ENCODE results near the gene SRF.
"Not testable (repeated sequence)": the region's sequence is repeated elsewhere in the genome, so short reads cannot be mapped to it uniquely, and the experiment has no call there.

Gene SRF

GRCh38 chr6:43127180-43127579, 43.9 kb upstream of the SRF start:
- no peak overlapping the region for H3K4me3 ChIP-seq (ENCODE audit: control insufficient read depth, low read depth, low read length)
- no peak for DNase-seq (ENCODE audit: low read depth)
- no peak for TF ChIP-seq CTCF (conservative IDR thresholded peaks at IDR 0.05; ENCODE audit: control insufficient read depth, insufficient read depth, low read depth, low read length)

GRCh38 chr6:43127877-43128276, 43.2 kb upstream of the SRF start:
- TF ChIP-seq CTCF (conservative IDR thresholded peaks at IDR 0.05; ENCODE audit: control insufficient read depth, insufficient read depth, low read depth, low read length) = no peak
- peak; percentile 68 for DNase-seq (ENCODE audit: low read depth)
- H3K4me3 ChIP-seq (ENCODE audit: control insufficient read depth, low read depth, low read length) = no peak overlapping the region

- no peak for TF ChIP-seq CTCF (conservative IDR thresholded peaks at IDR 0.05; ENCODE audit: control insufficient read depth, insufficient read depth, low read depth, low read length)
Observed at GRCh38 chr6:43128926-43129325, 42.1 kb upstream of the SRF start.

GRCh38 chr6:43129434-43130194, 41.5 kb upstream of the SRF start:
- DNase-seq (ENCODE audit: low read depth) = peak; percentile 47
- H3K4me3 ChIP-seq (ENCODE audit: control insufficient read depth, low read depth, low read length) = no peak overlapping the region
- TF ChIP-seq CTCF (conservative IDR thresholded peaks at IDR 0.05; ENCODE audit: control insufficient read depth, insufficient read depth, low read depth, low read length) = peak; percentile 75

More at GRCh38 chr6:43128926-43129325, 42.1 kb upstream of the SRF start:
- DNase-seq (ENCODE audit: low read depth) = no peak
- H3K4me3 ChIP-seq (ENCODE audit: control insufficient read depth, low read depth, low read length) = no peak overlapping the region

- no peak overlapping the region for H3K4me3 ChIP-seq (ENCODE audit: control insufficient read depth, low read depth, low read length)
- no peak for TF ChIP-seq CTCF (conservative IDR thresholded peaks at IDR 0.05; ENCODE audit: control insufficient read depth, insufficient read depth, low read depth, low read length)
Observed at GRCh38 chr6:43130429-43130828, 40.6 kb upstream of the SRF start.

GRCh38 chr6:43131379-43131778, 39.7 kb upstream of the SRF start:
- not testable (repeated sequence) for H3K4me3 ChIP-seq (ENCODE audit: control insufficient read depth, low read depth, low read length); DNase-seq (ENCODE audit: low read depth)

More at GRCh38 chr6:43130429-43130828, 40.6 kb upstream of the SRF start:
- DNase-seq (ENCODE audit: low read depth) = no peak

- H3K4me3 ChIP-seq (ENCODE audit: control insufficient read depth, low read depth, low read length) = no peak overlapping the region
- DNase-seq (ENCODE audit: low read depth) = no peak
- TF ChIP-seq CTCF (conservative IDR thresholded peaks at IDR 0.05; ENCODE audit: control insufficient read depth, insufficient read depth, low read depth, low read length) = no peak
Observed at GRCh38 chr6:43138267-43138666, 32.8 kb upstream of the SRF start.

- H3K4me3 ChIP-seq (ENCODE audit: control insufficient read depth, low read depth, low read length); DNase-seq (ENCODE audit: low read depth): not testable (repeated sequence)
Observed at GRCh38 chr6:43139973-43140372, 31.1 kb upstream of the SRF start.
